Body of pancreas (tissue), 4 donors: ENCODE measurements around the gene MFGE8. TPM values are rescaled to one million over a fixed set of nuclear protein-coding genes. Genes with fewer than 3 reads are reported as not detected.

Experiments used
- ATAC-seq: fragments of 150-250 bp; one replicate; pipeline ENCODE4 v1.9.1; 2016
- DNase-seq, 4 donors: peaks; one replicate each; pipeline ENCODE4 v3.0.0-alpha.2; 2019
- H3K27ac ChIP-seq, 4 donors: fragments of 200-600 bp; sonication (generic); 1 replicate in 3 of 4; 2 replicates in 1 of 4; pipeline versions ENCODE4 v1.5.1 to v1.6.1; 2016 to 2019; ENCODE audit warnings: mild to moderate bottlenecking in 1 of 4, mixed read lengths in 1 of 4, moderate library complexity in 1 of 4
- H3K27me3 ChIP-seq, 2 donors: fragments of 200-600 bp; sonication (generic); one replicate each; pipeline ENCODE4 v1.6.0; 2016; ENCODE audit warnings: mild to moderate bottlenecking in 1 of 2
- H3K36me3 ChIP-seq, 2 donors: fragments of 200-600 bp; sonication (generic); replicated peaks in 1 of 2; 2 replicates each; pipeline ENCODE4 v1.5.1; 2016; ENCODE audit warnings: low read depth in 2 of 2; ENCODE audit not compliant: insufficient read depth in 1 of 2
- H3K4me1 ChIP-seq: fragments of 200-600 bp; sonication (generic); one replicate; pipeline ENCODE4 v1.6.0; 2016
- H3K4me3 ChIP-seq, 2 donors: fragments of 200-600 bp; sonication (generic); 1 replicate in 1 of 2; 2 replicates in 1 of 2; pipeline ENCODE4 v1.5.1; 2016 to 2019
- H3K9me3 ChIP-seq, 3 donors: fragments of 200-600 bp; sonication (generic); 1 replicate in 2 of 3; 2 replicates in 1 of 3; pipeline ENCODE4 v1.5.1; 2016
- CTCF ChIP-seq, 7 experiments: fragments of 450-650 bp in 4 of 7; fragments of 200-600 bp in 3 of 7; sonication (generic) in 3 of 7; IDR thresholded peaks; one replicate each; pipeline ENCODE4 v1.5.1; 2016 to 2019; ENCODE audit warnings: antibody characterized with exemption in 7 of 7
- POLR2A ChIP-seq, 3 donors: fragments of 450-650 bp; IDR thresholded peaks; one replicate each; pipeline ENCODE4 v1.6.1; 2016; ENCODE audit warnings: antibody characterized with exemption in 3 of 3, mild to moderate bottlenecking in 2 of 3
- WGBS, 2 donors: methylation state at CpG; one replicate each; pipeline ENCODE4 v1.1.5; 2017; 5-methylcytosine and 5-hydroxymethylcytosine counted together
- intact Hi-C: fragments of 100-400 bp; cut with DNase I; formaldehyde crosslinking; loops from one replicate; pipeline ENCODE4 v1.15.1; 2023
- total RNA-seq, 2 donors: library from RNA; depleted of rRNA; stranded (reverse); fragments of >200 nt; gene quantifications; one replicate each; pipeline ENCODE4 v1.1.0, GENCODE V29; 2016

MFGE8 gene
- total RNA-seq, 2 donors from 2014 or later = 51.4 to 77.5 TPM

GRCh38 chr15:88900309-88900981 lies 12.7 kb downstream of the MFGE8 start:
- DNase-seq (no peak), ATAC-seq (no peak)
- peaks cover 20% of the 10 kb centered on the region for H3K4me1 ChIP-seq
- no peaks in the 10 kb centered on the region for H3K36me3 ChIP-seq
- no peaks in the 10 kb centered on the region for H3K9me3 ChIP-seq
- H3K27me3 ChIP-seq = peaks cover 0 to under 1% of the 10 kb centered on the region in 2 donors
- no peak for TF ChIP-seq POLR2A (IDR thresholded peaks at IDR 0.05)
- TF ChIP-seq CTCF (IDR thresholded peaks at IDR 0.05) = no peak
- intact Hi-C loops = loop anchor here (10.0 kb wide), 2 partner anchors 114 to 274 kb away; no protein-coding TSS in a partner anchor
- 63 to 77% methylated on average over 10 to 12 of the region's 12 CpGs for WGBS, 2 donors
- H3K4me3 ChIP-seq = no peak overlapping the region
- no peak overlapping the region for H3K27ac ChIP-seq

GRCh38 chr15:88899251-88899650 lies 13.9 kb downstream of the MFGE8 start:
- no peaks in the 10 kb centered on the region for H3K36me3 ChIP-seq
- ATAC-seq (no peak), DNase-seq (no peak)
- H3K4me1 ChIP-seq = peaks cover 25% of the 10 kb centered on the region
- peaks cover 0 to 13% of the 10 kb centered on the region in 2 donors for H3K27me3 ChIP-seq
- intact Hi-C loops = no loop called here
- TF ChIP-seq CTCF (IDR thresholded peaks at IDR 0.05) = no peak
- no peak for TF ChIP-seq POLR2A (IDR thresholded peaks at IDR 0.05)
- H3K27ac ChIP-seq = no peak overlapping the region
- 80 to 87% methylated on average over 9 of the region's 9 CpGs for WGBS, 2 donors
- H3K4me3 ChIP-seq = no peak overlapping the region
- no peaks in the 10 kb centered on the region for H3K9me3 ChIP-seq

- WGBS, 2 donors = 68 to 87% methylated on average over 13 of the region's 15 CpGs
- DNase-seq (no peak), ATAC-seq (no peak)
- TF ChIP-seq POLR2A (IDR thresholded peaks at IDR 0.05) = no peak
- no peak for TF ChIP-seq CTCF (IDR thresholded peaks at IDR 0.05)
- Histone ChIP-seq H3K9me3 (no peaks in the 10 kb centered on the region), H3K27me3 (peaks cover 0 to 17% of the 10 kb centered on the region in 2 donors), H3K4me1 (peaks cover 27% of the 10 kb centered on the region), H3K36me3 (no peaks in the 10 kb centered on the region), H3K4me3 (no peak overlapping the region), H3K27ac (no peak overlapping the region)
- intact Hi-C loops = no loop called here
These were observed 14.4 kb downstream of the MFGE8 start for GRCh38 chr15:88898736-88899135.

GRCh38 chr15:88897456-88898194 lies 15.6 kb downstream of the MFGE8 start:
- no peaks in the 10 kb centered on the region for H3K36me3 ChIP-seq
- H3K4me3 ChIP-seq = no peak overlapping the region
- 32 to 56% methylated on average over 6 to 11 of the region's 12 CpGs for WGBS, 2 donors

More at GRCh38 chr15:88897456-88898194, 15.6 kb downstream of the MFGE8 start:
- Histone ChIP-seq H3K27ac (no peak overlapping the region), H3K27me3 (peaks cover 0 to 17% of the 10 kb centered on the region in 2 donors), H3K9me3 (no peaks in the 10 kb centered on the region), H3K4me1 (peaks cover 27% of the 10 kb centered on the region)
- intact Hi-C loops = no loop called here
- peak; percentile 26 to 67 (median 52) for TF ChIP-seq CTCF (IDR thresholded peaks at IDR 0.05)
- no peak for TF ChIP-seq POLR2A (IDR thresholded peaks at IDR 0.05)
- peak; percentile 77 to 88 (median 80) for DNase-seq
- peak; percentile 88 for ATAC-seq
